SU-DHL-6 (cell line): ENCODE results near the gene SEMA3B.

Source experiments
- CTCF ChIP-seq: fragments of 200-600 bp; sonication (generic); IDR thresholded peaks from one replicate; pipeline ENCODE4 v1.5.1; 2017; ENCODE audit warnings: antibody characterized with exemption, mild to moderate bottlenecking, low read length, moderate library complexity; ENCODE audit not compliant: insufficient read depth, poor library complexity, severe bottlenecking
- EZH2phosphoT487 ChIP-seq: fragments of 200-600 bp; sonication (generic), shearing (Covaris generic); conservative IDR thresholded peaks from 2 replicates; pipeline ENCODE4 v1.6.1; 2018; ENCODE audit warnings: mild to moderate bottlenecking, antibody characterized with exemption, low read length, moderate library complexity, mixed read lengths

- TF ChIP-seq CTCF (no peak), EZH2phosphoT487 (no peak)
These were observed 2.1 kb upstream of the SEMA3B start for GRCh38 chr3:50266836-50267235.
